ENCODE measurements around the gene CALHM2.
A peak's percentile ranks its signal among the peaks of the same experiment; 100 is the strongest.
"Not testable (repeated sequence)": the region's sequence is repeated elsewhere in the genome, so short reads cannot be mapped to it uniquely, and the experiment has no call there.

Gene CALHM2

GRCh38 chr10:103492655-103493261, 40.6 kb upstream of the CALHM2 start:
- Histone ChIP-seq H3K4me1 (peaks cover 30% of the 10 kb centered on the region), H3K27me3 (peaks cover 66% of the 10 kb centered on the region), H3K4me2 (peak overlapping the region; percentile 98; the same call in 1 of the 2 replicates), H3K9ac (no peak overlapping the region), H3K4me3 (peak overlapping the region; percentile 72), H4K20me1 (peaks cover 27% of the 10 kb centered on the region), H3K36me3 (no peaks in the 10 kb centered on the region), H3K27ac (no peak overlapping the region), H3K9me3 (no peaks in the 10 kb centered on the region)
- TF ChIP-seq Cebpa-rat (IDR thresholded peaks at IDR 0.05): no peak

- Histone ChIP-seq H3K27ac (no peak overlapping the region), H3K9me3 (no peaks in the 10 kb centered on the region), H3K36me3 (no peaks in the 10 kb centered on the region), H3K4me1 (peaks cover 30% of the 10 kb centered on the region), H4K20me1 (peaks cover 27% of the 10 kb centered on the region), H3K27me3 (peaks cover 57% of the 10 kb centered on the region), H3K4me2 (no peak overlapping the region), H3K4me3 (no peak overlapping the region), H3K9ac (no peak overlapping the region)
- TF ChIP-seq Cebpa-rat (IDR thresholded peaks at IDR 0.05): no peak
Measured at GRCh38 chr10:103491729-103492364, 39.7 kb upstream of the CALHM2 start.

DNA sequence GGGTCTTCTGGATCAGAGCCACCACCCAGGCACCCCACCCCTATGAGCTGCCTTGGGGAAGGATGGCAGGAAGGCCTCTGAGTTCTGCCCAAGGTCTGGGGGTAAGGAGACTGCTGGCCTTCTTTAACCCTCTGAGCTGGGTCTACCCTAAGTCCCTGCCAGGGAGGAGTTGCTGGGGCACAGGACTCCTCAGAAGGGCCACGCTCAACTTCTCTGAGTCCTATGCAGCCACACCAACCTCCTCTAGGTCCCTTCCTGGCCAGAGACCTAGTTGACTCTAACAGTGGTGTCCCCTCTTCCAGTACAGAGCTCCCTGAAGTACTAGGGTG, 38.8 kb upstream of the CALHM2 start:
- no peak overlapping the region for H3K4me3 ChIP-seq
- no peak overlapping the region for H3K9ac ChIP-seq
- peaks cover 27% of the 10 kb centered on the region for H4K20me1 ChIP-seq
- peak overlapping the region; percentile 24; the same call in 1 of the 2 replicates for H3K4me2 ChIP-seq
- peaks cover 30% of the 10 kb centered on the region for H3K4me1 ChIP-seq
- no peak overlapping the region for H3K27ac ChIP-seq
- no peak for TF ChIP-seq Cebpa-rat (IDR thresholded peaks at IDR 0.05)
- H3K36me3 ChIP-seq: no peaks in the 10 kb centered on the region
- no peaks in the 10 kb centered on the region for H3K9me3 ChIP-seq
- H3K27me3 ChIP-seq: peaks cover 48% of the 10 kb centered on the region

- Histone ChIP-seq H3K27me3 (peaks cover 12% of the 10 kb centered on the region), H3K9me3 (no peaks in the 10 kb centered on the region), H4K20me1 (0 out of 2 replicates have a peak, but pooled peaks cover 5% of the 10 kb centered on the region), H3K9ac (no peak overlapping the region), H3K4me1 (peaks cover 16% of the 10 kb centered on the region), H3K4me3 (no peak overlapping the region), H3K36me3 (no peaks in the 10 kb centered on the region), H3K4me2 (no peak overlapping the region), H3K27ac (no peak overlapping the region)
- TF ChIP-seq Cebpa-rat (IDR thresholded peaks at IDR 0.05): no peak
Measured at GRCh38 chr10:103487410-103487708, 35.2 kb upstream of the CALHM2 start.

- H3K27me3 ChIP-seq, H4K20me1 ChIP-seq, H3K4me3 ChIP-seq, H3K36me3 ChIP-seq, H3K9ac ChIP-seq, H3K4me2 ChIP-seq, H3K9me3 ChIP-seq, H3K27ac ChIP-seq: not testable (repeated sequence)
- H3K4me1 ChIP-seq: peaks cover 16% of the 10 kb centered on the region
Measured at GRCh38 chr10:103486635-103487409, 34.7 kb upstream of the CALHM2 start.

GRCh38 chr10:103481974-103482531, 29.9 kb upstream of the CALHM2 start:
- H3K9ac ChIP-seq: no peak overlapping the region
- no peaks in the 10 kb centered on the region for H4K20me1 ChIP-seq
- no peaks in the 10 kb centered on the region for H3K36me3 ChIP-seq
- TF ChIP-seq Cebpa-rat (IDR thresholded peaks at IDR 0.05): no peak
- no peak overlapping the region for H3K4me2 ChIP-seq
- no peaks in the 10 kb centered on the region for H3K27me3 ChIP-seq
- H3K4me1 ChIP-seq: peaks cover 37% of the 10 kb centered on the region
- 0 out of 2 replicates have a peak overlapping the region, but pooled peaks have one; percentile 6 for H3K27ac ChIP-seq
- H3K9me3 ChIP-seq: no peaks in the 10 kb centered on the region
- no peak overlapping the region for H3K4me3 ChIP-seq

- Histone ChIP-seq H3K9ac (no peak overlapping the region), H3K4me2 (peak overlapping the region; percentile 20; the same call in 1 of the 2 replicates), H3K27ac (peak overlapping the region; percentile 24; the same call in 1 of the 2 replicates)
Measured at GRCh38 chr10:103480521-103480920, 28.4 kb upstream of the CALHM2 start.

GRCh38 chr10:103479135-103479534, 27.0 kb upstream of the CALHM2 start, which contains the start of gene CALHM3:
Gene CALHM3 (minus strand): TSS chr10:103479240. CDS start chr10:103479032, 208 bp downstream.
- peaks cover 45% of the 10 kb centered on the region for H3K4me1 ChIP-seq
- H4K20me1 ChIP-seq: no peaks in the 10 kb centered on the region
- no peaks in the 10 kb centered on the region for H3K36me3 ChIP-seq
- peak within 1 kb of the TSS; percentile 21 for H3K4me2 ChIP-seq
- no peaks in the 10 kb centered on the region for H3K27me3 ChIP-seq
- H3K4me3 ChIP-seq: no peak within 1 kb of the TSS
- H3K27ac ChIP-seq: no peak within 1 kb of the TSS
- TF ChIP-seq Cebpa-rat (IDR thresholded peaks at IDR 0.05): no peak
- no peaks in the 10 kb centered on the region for H3K9me3 ChIP-seq
- no peak within 1 kb of the TSS for H3K9ac ChIP-seq

More at GRCh38 chr10:103480521-103480920, 28.4 kb upstream of the CALHM2 start:
- Histone ChIP-seq H3K36me3 (no peaks in the 10 kb centered on the region), H4K20me1 (no peaks in the 10 kb centered on the region), H3K27me3 (no peaks in the 10 kb centered on the region), H3K4me3 (no peak overlapping the region), H3K9me3 (no peaks in the 10 kb centered on the region), H3K4me1 (peaks cover 46% of the 10 kb centered on the region)
- TF ChIP-seq Cebpa-rat (IDR thresholded peaks at IDR 0.05): no peak

GRCh38 chr10:103478671-103479070, 26.5 kb upstream of the CALHM2 start:
- no peak for TF ChIP-seq Cebpa-rat (IDR thresholded peaks at IDR 0.05)
- H3K4me3 ChIP-seq: no peak overlapping the region
- H3K36me3 ChIP-seq: no peaks in the 10 kb centered on the region
- H3K27ac ChIP-seq: no peak overlapping the region
- H3K9ac ChIP-seq: no peak overlapping the region
- H3K9me3 ChIP-seq: no peaks in the 10 kb centered on the region
- no peak overlapping the region for H3K4me2 ChIP-seq
- peaks cover 45% of the 10 kb centered on the region for H3K4me1 ChIP-seq
- H3K27me3 ChIP-seq: no peaks in the 10 kb centered on the region
- no peaks in the 10 kb centered on the region for H4K20me1 ChIP-seq
